ENCODE measurements around the gene FN1.

GRCh38 chr2:215447673-215448081 is 11.8 kb upstream of the FN1 start:
- TF ChIP-seq, protein P1, sequence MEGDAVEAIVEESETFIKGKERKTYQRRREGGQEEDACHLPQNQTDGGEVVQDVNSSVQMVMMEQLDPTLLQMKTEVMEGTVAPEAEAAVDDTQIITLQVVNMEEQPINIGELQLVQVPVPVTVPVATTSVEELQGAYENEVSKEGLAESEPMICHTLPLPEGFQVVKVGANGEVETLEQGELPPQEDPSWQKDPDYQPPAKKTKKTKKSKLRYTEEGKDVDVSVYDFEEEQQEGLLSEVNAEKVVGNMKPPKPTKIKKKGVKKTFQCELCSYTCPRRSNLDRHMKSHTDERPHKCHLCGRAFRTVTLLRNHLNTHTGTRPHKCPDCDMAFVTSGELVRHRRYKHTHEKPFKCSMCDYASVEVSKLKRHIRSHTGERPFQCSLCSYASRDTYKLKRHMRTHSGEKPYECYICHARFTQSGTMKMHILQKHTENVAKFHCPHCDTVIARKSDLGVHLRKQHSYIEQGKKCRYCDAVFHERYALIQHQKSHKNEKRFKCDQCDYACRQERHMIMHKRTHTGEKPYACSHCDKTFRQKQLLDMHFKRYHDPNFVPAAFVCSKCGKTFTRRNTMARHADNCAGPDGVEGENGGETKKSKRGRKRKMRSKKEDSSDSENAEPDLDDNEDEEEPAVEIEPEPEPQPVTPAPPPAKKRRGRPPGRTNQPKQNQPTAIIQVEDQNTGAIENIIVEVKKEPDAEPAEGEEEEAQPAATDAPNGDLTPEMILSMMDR (IDR thresholded peaks at IDR 0.05 in 4 of 5, conservative IDR thresholded peaks at IDR 0.05 in 1 of 5) = no peak
- no peak for TF ChIP-seq POLR2A (IDR thresholded peaks at IDR 0.05)

Data from gastrocnemius medialis (tissue), 4 donors.